H1 (cell line): ENCODE data around the gene PNRC2. TPM values are rescaled to one million over a fixed set of nuclear protein-coding genes. Genes with fewer than 3 reads are reported as not detected.

Experiments
- CTCF ChIA-PET: fragments of 300-600 bp; sonication (Branson Sonifier 250); formaldehyde crosslinking; loops from one replicate; lab custom pipeline; 2021; ENCODE audit not compliant: partially characterized antibody; lab: Charles Lee
- POLR2A ChIA-PET: fragments of 300-600 bp; sonication (Branson Sonifier 250); formaldehyde crosslinking; loops from one replicate; lab custom pipeline; 2021; ENCODE audit warnings: inconsistent platforms; ENCODE audit not compliant: partially characterized antibody; lab: Charles Lee
- DNase-seq, 2 experiments: peaks; one replicate each; pipeline versions ENCODE4 v3.0.0 to v3.0.0-alpha.2; 2010 to 2022; ENCODE audit warnings: low spot score in 2 of 2, low read depth in 1 of 2, mixed read lengths in 1 of 2
- FAIRE-seq: peaks from 2 replicates; lab custom pipeline; 2011; peaks lifted over from hg19 to GRCh38; lab: Jason Lieb, UNC
- H2AFZ ChIP-seq: 2 replicates; pipeline ENCODE4 v1.8.1; 2012; ENCODE audit warnings: low read length, inconsistent platforms
- H2AK5ac ChIP-seq: 2 replicates; pipeline ENCODE4 v1.6.1; 2013; ENCODE audit warnings: low read depth, low read length
- H2BK120ac ChIP-seq: replicated peaks from 2 replicates; pipeline ENCODE3; 2013; ENCODE audit warnings: low read depth, low read length, inconsistent platforms
- H2BK12ac ChIP-seq: 2 replicates; pipeline ENCODE4 v1.6.1; 2013; ENCODE audit warnings: low read depth, low read length
- H2BK15ac ChIP-seq: 2 replicates; pipeline ENCODE4 v1.6.1; 2013; ENCODE audit warnings: low read length
- H2BK20ac ChIP-seq: 2 replicates; pipeline ENCODE4 v1.6.1; 2013; ENCODE audit warnings: low read length
- H2BK5ac ChIP-seq: 2 replicates; pipeline ENCODE4 v1.6.1; 2013; ENCODE audit warnings: low read depth, low read length
- H3K14ac ChIP-seq: 2 replicates; pipeline ENCODE4 v1.6.1; 2013; ENCODE audit warnings: inconsistent platforms; ENCODE audit not compliant: insufficient read length
- H3K18ac ChIP-seq: 2 replicates; pipeline ENCODE4 v1.6.1; 2013; ENCODE audit warnings: low read length; ENCODE audit errors: extremely low read depth
- H3K23ac ChIP-seq: 2 replicates; pipeline ENCODE4 v1.6.1; 2013; ENCODE audit warnings: inconsistent platforms; ENCODE audit not compliant: insufficient read length
- H3K23me2 ChIP-seq: 2 replicates; pipeline ENCODE4 v1.6.1; 2013; ENCODE audit warnings: low read depth, low read length
- H3K27ac ChIP-seq: 2 replicates; pipeline ENCODE4 v1.6.1; 2011; ENCODE audit warnings: low read depth, low read length, inconsistent platforms
- H3K27me3 ChIP-seq, 4 experiments: replicated peaks in 1 of 4; 1 replicate in 1 of 4; 2 replicates in 3 of 4; pipeline versions ENCODE4 v1.6.1 to v1.8.1; 2011 to 2013; ENCODE audit warnings: low read length in 3 of 4, mild to moderate bottlenecking in 3 of 4, inconsistent platforms in 2 of 4, mixed read lengths in 2 of 4, moderate library complexity in 1 of 4; ENCODE audit not compliant: control insufficient read depth in 3 of 4, insufficient read depth in 3 of 4; ENCODE audit errors: extremely low read depth in 1 of 4
- H3K36me3 ChIP-seq, 4 experiments: 2 replicates each; pipeline versions ENCODE4 v1.6.1 to v1.8.1; 2011 to 2013; ENCODE audit warnings: mild to moderate bottlenecking in 4 of 4, low read length in 3 of 4, moderate library complexity in 2 of 4, control low read depth in 1 of 4, inconsistent platforms in 1 of 4; ENCODE audit not compliant: insufficient read depth in 4 of 4, control insufficient read depth in 2 of 4
- H3K4ac ChIP-seq: replicated peaks from 2 replicates; pipeline ENCODE3; 2013; ENCODE audit warnings: low read length, low read depth, mixed read lengths, inconsistent platforms; ENCODE audit not compliant: insufficient read length
- H3K4me1 ChIP-seq, 4 experiments: replicated peaks in 1 of 4; 1 replicate in 1 of 4; 2 replicates in 3 of 4; pipeline versions ENCODE4 v1.6.1 to v1.8.1; 2011 to 2013; ENCODE audit warnings: low read length in 3 of 4, inconsistent platforms in 2 of 4, mixed read lengths in 1 of 4; ENCODE audit not compliant: insufficient read depth in 4 of 4, control insufficient read depth in 3 of 4
- H3K4me2 ChIP-seq, 2 experiments: 2 replicates each; pipeline versions ENCODE4 v1.6.1 to v1.8.1; 2011 to 2013; ENCODE audit warnings: low read depth in 2 of 2, low read length in 2 of 2, control low read depth in 1 of 2, inconsistent platforms in 1 of 2, mild to moderate bottlenecking in 1 of 2; ENCODE audit not compliant: insufficient read depth in 1 of 2
- H3K4me3 ChIP-seq, 4 experiments: fragments of 200-600, 300-600 bp in 1 of 4; sonication (generic), shearing (Covaris generic), sonication (Bioruptor Twin) in 1 of 4; 2 replicates each; pipeline versions ENCODE4 v1.5.1 to v1.8.1; 2011 to 2016; ENCODE audit warnings: low read length in 4 of 4, low read depth in 3 of 4, control low read depth in 2 of 4, inconsistent platforms in 2 of 4, mild to moderate bottlenecking in 2 of 4, mixed read lengths in 1 of 4, moderate library complexity in 1 of 4; ENCODE audit not compliant: insufficient read depth in 2 of 4; ENCODE audit errors: extremely low read depth in 1 of 4
- H3K56ac ChIP-seq: replicated peaks from 2 replicates; pipeline ENCODE3; 2013; ENCODE audit warnings: low read depth, mild to moderate bottlenecking, mixed read lengths, low read length, inconsistent platforms; ENCODE audit not compliant: insufficient read length
- H3K79me1 ChIP-seq: 2 replicates; pipeline ENCODE4 v1.6.1; 2013; ENCODE audit warnings: low read depth, low read length, control low read depth
- H3K79me2 ChIP-seq, 2 experiments: 2 replicates each; pipeline versions ENCODE4 v1.6.1 to v1.8.1; 2012 to 2013; ENCODE audit warnings: low read length in 2 of 2, mild to moderate bottlenecking in 2 of 2, inconsistent platforms in 1 of 2; ENCODE audit not compliant: insufficient read depth in 2 of 2, control insufficient read depth in 1 of 2
- H3K9ac ChIP-seq, 4 experiments: replicated peaks in 1 of 4; 1 replicate in 1 of 4; 2 replicates in 3 of 4; pipeline versions ENCODE4 v1.6.1 to v1.8.1; 2011 to 2013; ENCODE audit warnings: low read depth in 3 of 4, low read length in 3 of 4, control low read depth in 2 of 4, mild to moderate bottlenecking in 2 of 4, moderate library complexity in 2 of 4, inconsistent platforms in 1 of 4; ENCODE audit errors: extremely low read depth in 1 of 4
- H3K9me3 ChIP-seq, 2 experiments: 2 replicates each; pipeline versions ENCODE4 v1.6.1 to v1.8.1; 2012 to 2013; ENCODE audit warnings: mild to moderate bottlenecking in 2 of 2, moderate library complexity in 2 of 2, control low read depth in 1 of 2, inconsistent platforms in 1 of 2, low read depth in 1 of 2, low read length in 1 of 2, mixed read lengths in 1 of 2; ENCODE audit not compliant: insufficient read depth in 2 of 2
- H4K20me1 ChIP-seq, 2 experiments: replicated peaks in 1 of 2; 2 replicates each; pipeline versions ENCODE3 to v1.8.1; 2011 to 2013; ENCODE audit warnings: inconsistent platforms in 2 of 2, low read length in 2 of 2, mild to moderate bottlenecking in 1 of 2; ENCODE audit not compliant: insufficient read depth in 2 of 2, control insufficient read depth in 1 of 2
- H4K5ac ChIP-seq: 2 replicates; pipeline ENCODE4 v1.6.1; 2013; ENCODE audit warnings: low read length, low read depth, mixed read lengths, inconsistent platforms; ENCODE audit not compliant: insufficient read length
- H4K8ac ChIP-seq: 2 replicates; pipeline ENCODE4 v1.8.0; 2013; ENCODE audit warnings: mild to moderate bottlenecking, moderate library complexity, low read length, inconsistent platforms; ENCODE audit not compliant: insufficient read depth; ENCODE audit errors: extremely low read depth
- H4K91ac ChIP-seq: replicated peaks from 2 replicates; pipeline ENCODE3; 2013; ENCODE audit warnings: low read length, mixed read lengths, inconsistent platforms; ENCODE audit not compliant: insufficient read length
- CBX8 ChIP-seq: fragments of 300-800, 300-1000 bp; sonication (generic); IDR thresholded peaks from 2 replicates; pipeline ENCODE4 v1.7.1; 2016; ENCODE audit warnings: low read depth, low read length, borderline replicate concordance
- SIX5 ChIP-seq: IDR thresholded peaks from 2 replicates; pipeline ENCODE4 v1.6.1; 2011; ENCODE audit warnings: mild to moderate bottlenecking, low read depth, low read length
- SP1 ChIP-seq: IDR thresholded peaks from 2 replicates; pipeline ENCODE4 v1.6.1; 2011; ENCODE audit warnings: low read depth, low read length
- TBP ChIP-seq: IDR thresholded peaks from 2 replicates; pipeline ENCODE4 v1.6.1; 2011; ENCODE audit warnings: low read depth, low read length, improper control_type of control experiment
- WGBS, 2 experiments: shearing (Covaris generic) in 1 of 2; methylation state at CpG; one replicate each; pipeline versions ENCODE4 v1.1.6 to v1.1.7; 2013 to 2015; ENCODE audit warnings: low lambda C conversion rate in 2 of 2, mixed read lengths in 2 of 2, inconsistent platforms in 1 of 2, low coverage in 1 of 2, missing lambda C conversion rate in 1 of 2; ENCODE audit not compliant: insufficient replicate concordance in 2 of 2, insufficient coverage in 1 of 2, insufficient read length in 1 of 2; ENCODE audit errors: extremely low coverage in 1 of 2, missing lambda C conversion rate in 1 of 2; 5-methylcytosine and 5-hydroxymethylcytosine counted together
- polyA plus RNA-seq, 7 experiments: library from polyadenylated mRNA; depleted of rRNA in 3 of 7; stranded (reverse) in 5 of 7; unstranded in 2 of 7; fragments of >200 nt in 5 of 7; fragments of 200-250 nt in 2 of 7; gene quantifications; 1 replicate in 5 of 7; 2 replicates in 1 of 7; 4 replicates in 1 of 7; pipeline versions ENCODE4 v1.2.1 to v1.2.3, GENCODE V29; 2011 to 2013; ENCODE audit warnings: missing spikeins in 2 of 7, mixed read lengths in 2 of 7
- total RNA-seq: library from RNA; stranded (reverse); fragmentation: NEBNext Ultra II Directional; extraction: Animal tissue kit (Norgen Biotek cat#: 25700); gene quantifications from 2 replicates; pipeline ENCODE4 v1.2.1, GENCODE V29; 2021

The PNRC2 gene
- total and polyA plus RNA-seq, 2 of the 8 experiments (the other 6 are each of a cell fraction or from before 2014, with no cell fraction given), result 57.5 to 147 TPM

GRCh38 chr1:23984417-23985186, 25.0 kb downstream of the PNRC2 start:
- H2BK120ac ChIP-seq, result no peak overlapping the region
- H4K5ac ChIP-seq, result no peak overlapping the region
- DNase-seq, result no peak
- H2BK20ac ChIP-seq, result no peak overlapping the region
- H2BK15ac ChIP-seq, result no peak overlapping the region
- H3K79me1 ChIP-seq, result no peaks in the 10 kb centered on the region
- no peak overlapping the region for H4K91ac ChIP-seq
- H4K20me1 ChIP-seq, result no peaks in the 10 kb centered on the region
- H3K9ac ChIP-seq, result no peak overlapping the region
- 95% methylated on average over 5 of the region's 5 CpGs; no CpG with 5 or more reads in 1 of the 2 experiments for WGBS, 2 experiments
- FAIRE-seq, result no peak
- H3K79me2 ChIP-seq, result peaks cover 4 to 5% of the 10 kb centered on the region in 2 experiments
- H2BK5ac ChIP-seq, result no peak overlapping the region
- no peak overlapping the region for H3K23ac ChIP-seq
- H3K23me2 ChIP-seq, result peaks cover 4% of the 10 kb centered on the region
- H3K18ac ChIP-seq, result no peak overlapping the region
- H3K27me3 ChIP-seq, result no peaks in the 10 kb centered on the region
- no peaks in the 10 kb centered on the region for H3K36me3 ChIP-seq
- peaks cover 4 to 5% (median 4%) of the 10 kb centered on the region in 4 experiments for H3K4me1 ChIP-seq
- no peak overlapping the region for H3K4me3 ChIP-seq
- H3K4ac ChIP-seq, result no peak overlapping the region
- H3K56ac ChIP-seq, result no peak overlapping the region
- H3K14ac ChIP-seq, result no peak overlapping the region
- no peak overlapping the region for H2AFZ ChIP-seq
- no peaks in the 10 kb centered on the region for H3K9me3 ChIP-seq
- no peak overlapping the region for H4K8ac ChIP-seq
- no peak overlapping the region for H2BK12ac ChIP-seq
- POLR2A ChIA-PET, result interaction anchor here (1.0 to 12.7 kb wide), 3 partner anchors 9 to 23 kb away, joined by 3 to 267 read pairs (median 5); partner anchors contain the start of gene PNRC2
- H2AK5ac ChIP-seq, result no peak overlapping the region
- H3K27ac ChIP-seq, result no peak overlapping the region
- CTCF ChIA-PET, result no interaction called here
- H3K4me2 ChIP-seq, result no peak overlapping the region
- TF ChIP-seq CBX8, result no peak
- TF ChIP-seq TBP, result no peak
- TF ChIP-seq SIX5, result no peak
- TF ChIP-seq SP1, result no peak
